Measurements from ENCODE around the gene RBM19. TPM values are rescaled to one million over a fixed set of nuclear protein-coding genes. Genes with fewer than 3 reads are reported as not detected.

The RBM19 gene
- total RNA-seq, 4 donors from 2014 or later, result 19.3 to 45.5 (median 31.5) TPM

- Histone ChIP-seq H3K4me1 (peaks cover 0 to 6% of the 10 kb centered on the region in 2 donors), H3K27ac (no peak overlapping the region), H3K9me3 (no peaks in the 10 kb centered on the region), H3K27me3 (no peaks in the 10 kb centered on the region), H3K36me3 (no peaks in the 10 kb centered on the region), H3K4me3 (no peak overlapping the region)
- DNase-seq, result no peak
- intact Hi-C loops (cut with DNase I; ENCODE audit: low total_unique reads), result no loop called here
- TF ChIP-seq, protein P1, sequence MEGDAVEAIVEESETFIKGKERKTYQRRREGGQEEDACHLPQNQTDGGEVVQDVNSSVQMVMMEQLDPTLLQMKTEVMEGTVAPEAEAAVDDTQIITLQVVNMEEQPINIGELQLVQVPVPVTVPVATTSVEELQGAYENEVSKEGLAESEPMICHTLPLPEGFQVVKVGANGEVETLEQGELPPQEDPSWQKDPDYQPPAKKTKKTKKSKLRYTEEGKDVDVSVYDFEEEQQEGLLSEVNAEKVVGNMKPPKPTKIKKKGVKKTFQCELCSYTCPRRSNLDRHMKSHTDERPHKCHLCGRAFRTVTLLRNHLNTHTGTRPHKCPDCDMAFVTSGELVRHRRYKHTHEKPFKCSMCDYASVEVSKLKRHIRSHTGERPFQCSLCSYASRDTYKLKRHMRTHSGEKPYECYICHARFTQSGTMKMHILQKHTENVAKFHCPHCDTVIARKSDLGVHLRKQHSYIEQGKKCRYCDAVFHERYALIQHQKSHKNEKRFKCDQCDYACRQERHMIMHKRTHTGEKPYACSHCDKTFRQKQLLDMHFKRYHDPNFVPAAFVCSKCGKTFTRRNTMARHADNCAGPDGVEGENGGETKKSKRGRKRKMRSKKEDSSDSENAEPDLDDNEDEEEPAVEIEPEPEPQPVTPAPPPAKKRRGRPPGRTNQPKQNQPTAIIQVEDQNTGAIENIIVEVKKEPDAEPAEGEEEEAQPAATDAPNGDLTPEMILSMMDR (IDR thresholded peaks at IDR 0.05), result no peak
- no peak for TF ChIP-seq POLR2A (IDR thresholded peaks at IDR 0.05)
These were observed 74.2 kb downstream of the RBM19 start for GRCh38 chr12:113891739-113892520.

- Histone ChIP-seq H3K9me3 (no peaks in the 10 kb centered on the region), H3K4me3 (no peak overlapping the region), H3K27me3 (no peaks in the 10 kb centered on the region), H3K36me3 (no peaks in the 10 kb centered on the region), H3K4me1 (peaks cover 0 to 6% of the 10 kb centered on the region in 2 donors), H3K27ac (no peak overlapping the region)
- no peak for TF ChIP-seq POLR2A (IDR thresholded peaks at IDR 0.05)
- TF ChIP-seq, protein P1 (IDR thresholded peaks at IDR 0.05), result no peak
- intact Hi-C loops (cut with DNase I; ENCODE audit: low total_unique reads), result no loop called here
- no peak for DNase-seq
These were observed 74.9 kb downstream of the RBM19 start for GRCh38 chr12:113891167-113891692.

DNA sequence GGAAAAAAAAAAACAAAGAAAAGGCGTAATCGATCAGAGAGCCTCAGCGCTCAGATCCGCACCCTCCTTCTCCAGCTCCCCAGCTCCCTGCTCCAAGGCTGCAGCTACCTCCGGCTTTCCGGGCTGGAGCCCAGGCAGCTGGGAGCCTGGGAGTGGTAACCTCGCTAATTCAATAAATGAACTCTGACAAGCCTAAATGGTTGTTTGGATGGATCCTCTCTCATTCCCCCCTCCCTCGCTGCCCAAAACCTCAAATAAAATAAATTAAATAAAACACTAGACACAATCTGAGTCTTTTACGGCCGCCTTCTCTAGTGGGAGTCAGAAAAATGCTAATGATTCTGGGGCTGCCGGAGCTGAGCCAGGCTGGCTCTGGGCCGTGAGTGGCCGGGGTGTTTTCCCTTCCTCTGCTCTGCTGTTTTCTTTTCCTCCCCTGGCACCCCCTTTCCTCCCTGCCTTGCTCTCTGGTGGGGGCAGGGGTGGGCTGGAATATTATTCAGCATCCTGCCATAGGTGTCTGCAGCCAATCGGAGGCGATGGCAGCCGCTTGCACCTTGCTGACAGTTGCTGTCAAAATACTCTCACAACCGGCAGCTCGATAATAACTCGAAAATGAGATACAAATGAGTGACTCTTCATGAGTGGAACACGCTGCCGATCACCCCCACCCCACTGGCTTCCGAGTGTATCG, 76.1 kb downstream of the RBM19 start:
- DNase-seq, result peak in 1 of 2 donors; percentile 21
- intact Hi-C loops (cut with DNase I; ENCODE audit: low total_unique reads), result no loop called here
- Histone ChIP-seq H3K27ac (no peak overlapping the region), H3K9me3 (no peaks in the 10 kb centered on the region), H3K36me3 (no peaks in the 10 kb centered on the region), H3K4me3 (no peak overlapping the region), H3K4me1 (peaks cover 0 to 6% of the 10 kb centered on the region in 2 donors), H3K27me3 (no peaks in the 10 kb centered on the region)
- no peak for TF ChIP-seq POLR2A (IDR thresholded peaks at IDR 0.05)
- TF ChIP-seq, protein P1 (IDR thresholded peaks at IDR 0.05), result no peak

DNA sequence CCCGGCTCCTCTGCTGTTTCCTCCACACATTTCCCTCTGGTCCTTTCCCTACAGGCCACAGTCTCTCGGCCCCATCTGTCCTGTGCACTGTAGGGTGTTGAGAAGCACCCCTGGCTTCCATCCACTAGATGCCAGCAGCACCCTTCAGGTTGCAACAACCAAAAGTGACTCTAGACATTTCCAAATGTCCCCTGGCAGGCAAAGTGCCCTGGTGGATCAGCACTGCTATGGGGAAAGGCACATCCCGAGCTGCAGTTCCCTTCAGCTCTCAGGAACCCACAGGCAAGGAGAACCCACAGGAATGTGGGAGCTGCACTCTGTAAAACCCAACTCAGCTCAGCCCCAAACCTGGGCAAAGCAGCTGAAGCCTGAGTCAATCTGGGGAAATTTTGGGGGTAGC, 77.0 kb downstream of the RBM19 start:
- H3K27ac ChIP-seq, result no peak overlapping the region
- intact Hi-C loops (cut with DNase I; ENCODE audit: low total_unique reads), result no loop called here
- peaks cover 0 to 6% of the 10 kb centered on the region in 2 donors for H3K4me1 ChIP-seq
- H3K27me3 ChIP-seq, result no peaks in the 10 kb centered on the region
- TF ChIP-seq, protein P1 (IDR thresholded peaks at IDR 0.05), result no peak
- TF ChIP-seq POLR2A (IDR thresholded peaks at IDR 0.05), result no peak
- no peaks in the 10 kb centered on the region for H3K9me3 ChIP-seq
- H3K4me3 ChIP-seq, result no peak overlapping the region
- DNase-seq, result no peak
- H3K36me3 ChIP-seq, result no peaks in the 10 kb centered on the region

DNA sequence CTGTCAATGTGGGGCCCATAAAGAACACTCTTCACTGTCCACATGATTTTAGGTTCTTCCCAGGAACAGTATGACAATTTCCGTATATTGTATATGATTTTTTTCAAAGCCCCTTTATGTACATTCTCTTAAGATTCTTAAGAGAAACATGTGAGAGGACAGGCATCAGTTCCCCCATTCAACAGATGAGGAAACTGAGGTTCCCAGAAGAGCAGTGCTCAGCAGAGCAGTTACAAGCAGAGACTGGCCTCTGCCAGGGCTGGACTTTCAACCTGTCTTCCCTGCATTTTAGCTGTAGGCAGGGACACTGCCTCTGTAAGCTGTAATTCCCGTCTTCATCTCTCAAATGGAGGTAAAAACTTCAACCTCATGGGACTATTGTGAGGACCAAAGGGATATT, 77.7 kb downstream of the RBM19 start:
- TF ChIP-seq, protein P1 (IDR thresholded peaks at IDR 0.05), result no peak
- no peak for TF ChIP-seq POLR2A (IDR thresholded peaks at IDR 0.05)
- Histone ChIP-seq H3K4me1 (peaks cover 0 to 6% of the 10 kb centered on the region in 2 donors), H3K27ac (no peak overlapping the region), H3K36me3 (no peaks in the 10 kb centered on the region), H3K9me3 (no peaks in the 10 kb centered on the region), H3K27me3 (no peaks in the 10 kb centered on the region), H3K4me3 (no peak overlapping the region)
- no peak for DNase-seq
- intact Hi-C loops (cut with DNase I; ENCODE audit: low total_unique reads), result no loop called here

Measured in uterus (tissue), 4 donors.